CD4-positive, alpha-beta T cell treated with Interleukin-4 for 1 hour (primary cell): ENCODE data around the gene EFCAB6.

ENCODE experiments used
- DNase-seq, 2 donors: peaks; one replicate each; pipeline ENCODE4 v3.0.0-alpha.2; 2020 to 2022

The EFCAB6 gene

GRCh38 chr22:43743131-43743530 lies 69.0 kb downstream of the EFCAB6 start:
- DNase-seq, result no peak

GRCh38 chr22:43742154-43742950 lies 69.8 kb downstream of the EFCAB6 start:
- no peak for DNase-seq

GRCh38 chr22:43740587-43741270 lies 71.4 kb downstream of the EFCAB6 start:
- DNase-seq, result no peak

GRCh38 chr22:43739851-43740379 lies 72.2 kb downstream of the EFCAB6 start:
- no peak for DNase-seq

- no peak for DNase-seq
Observed at GRCh38 chr22:43737150-43737828, 74.8 kb downstream of the EFCAB6 start.

- no peak for DNase-seq
Observed at GRCh38 chr22:43736651-43737050, 75.5 kb downstream of the EFCAB6 start.

GRCh38 chr22:43734370-43735150 lies 77.5 kb downstream of the EFCAB6 start:
- no peak for DNase-seq

- no peak for DNase-seq
Observed at GRCh38 chr22:43733138-43733537, 79.0 kb downstream of the EFCAB6 start.

GRCh38 chr22:43731988-43732387 lies 80.1 kb downstream of the EFCAB6 start:
- no peak for DNase-seq

- no peak for DNase-seq
Observed at GRCh38 chr22:43726964-43727543, 85.1 kb downstream of the EFCAB6 start.

GRCh38 chr22:43726322-43726721 lies 85.8 kb downstream of the EFCAB6 start:
- no peak for DNase-seq

GRCh38 chr22:43723816-43724215 lies 88.3 kb downstream of the EFCAB6 start:
- DNase-seq, result no peak

- DNase-seq, result no peak
Observed at GRCh38 chr22:43722444-43722843, 89.7 kb downstream of the EFCAB6 start.

- DNase-seq, result no peak
Observed at GRCh38 chr22:43720716-43721115, 91.4 kb downstream of the EFCAB6 start.

- DNase-seq, result no peak
Observed at GRCh38 chr22:43714104-43714503, 98.0 kb downstream of the EFCAB6 start.

GRCh38 chr22:43711681-43712080 lies 100.4 kb downstream of the EFCAB6 start:
- DNase-seq, result no peak

- DNase-seq, result no peak
Observed at GRCh38 chr22:43707648-43708047, 104.5 kb downstream of the EFCAB6 start.

GRCh38 chr22:43706571-43707328 lies 105.4 kb downstream of the EFCAB6 start:
- no peak for DNase-seq

GRCh38 chr22:43706151-43706550 lies 106.0 kb downstream of the EFCAB6 start:
- DNase-seq, result no peak

- DNase-seq, result no peak
Observed at GRCh38 chr22:43704051-43704450, 108.1 kb downstream of the EFCAB6 start.

GRCh38 chr22:43698403-43698802 lies 113.7 kb downstream of the EFCAB6 start:
- DNase-seq, result no peak

- no peak for DNase-seq
Observed at GRCh38 chr22:43697894-43698293, 114.2 kb downstream of the EFCAB6 start.
